SK-N-SH (cell line): ENCODE results near the gene EDC4. TPM values are rescaled to one million over a fixed set of nuclear protein-coding genes. Genes with fewer than 3 reads are reported as not detected.
A peak's percentile ranks its signal among the peaks of the same experiment; 100 is the strongest.

Experiments
- CTCF ChIA-PET: fragments of 300-600, 350-600 bp; formaldehyde crosslinking; extraction: SDS; loops from one replicate; lab custom pipeline; 2021; lab: Yijun Ruan, JAX
- POLR2A ChIA-PET: fragments of 350-600 bp; sonication (Branson Sonifier 250); formaldehyde crosslinking; extraction: SDS; loops from one replicate; lab custom pipeline; 2020; ENCODE audit warnings: antibody characterized with exemption, inconsistent platforms; lab: Yijun Ruan, JAX
- DNase-seq: peaks from one replicate; pipeline ENCODE4 v3.0.0; 2012
- H2AFZ ChIP-seq: fragments of 200-600 bp; sonication (generic); 2 replicates; pipeline ENCODE4 v1.8.1; 2016; ENCODE audit warnings: antibody characterized with exemption, mild to moderate bottlenecking, low read depth
- H3F3A ChIP-seq: fragments of 200-600 bp; sonication (generic); replicated peaks from 2 replicates; pipeline ENCODE3; 2016; ENCODE audit warnings: antibody characterized with exemption, mild to moderate bottlenecking; ENCODE audit not compliant: insufficient read depth
- H3K27ac ChIP-seq, 2 experiments: fragments of 200-500 bp in 1 of 2; fragments of 200-600 bp in 1 of 2; sonication (Bioruptor generic) in 1 of 2; sonication (generic), shearing (Covaris generic) in 1 of 2; 2 replicates each; pipeline versions ENCODE4 v1.5.1 to v1.6.1; 2014 to 2016; ENCODE audit warnings: low read depth in 2 of 2, inconsistent platforms in 1 of 2, low read length in 1 of 2, mild to moderate bottlenecking in 1 of 2, mixed read lengths in 1 of 2
- H3K27me3 ChIP-seq: fragments of 200-600 bp; sonication (generic), shearing (Covaris generic); 2 replicates; pipeline ENCODE4 v1.6.1; 2016; ENCODE audit warnings: mixed run types; ENCODE audit not compliant: insufficient read depth
- H3K36me3 ChIP-seq, 2 experiments: fragments of 200-500 bp in 1 of 2; fragments of 200-600 bp in 1 of 2; sonication (Bioruptor generic) in 1 of 2; sonication (generic) in 1 of 2; replicated peaks in 1 of 2; 2 replicates each; pipeline versions ENCODE3 to v1.5.1; 2014 to 2016; ENCODE audit warnings: low read length in 1 of 2, mild to moderate bottlenecking in 1 of 2; ENCODE audit not compliant: insufficient read depth in 2 of 2, control insufficient read depth in 1 of 2
- H3K4me1 ChIP-seq, 2 experiments: fragments of 200-500 bp in 1 of 2; fragments of 200-600 bp in 1 of 2; sonication (Bioruptor generic) in 1 of 2; sonication (generic), shearing (Covaris generic) in 1 of 2; 2 replicates each; pipeline versions ENCODE4 v1.5.1 to v1.6.1; 2014 to 2016; ENCODE audit warnings: low read depth in 1 of 2, low read length in 1 of 2, mixed run types in 1 of 2; ENCODE audit not compliant: insufficient read depth in 2 of 2, control insufficient read depth in 1 of 2
- H3K4me2 ChIP-seq: fragments of 200-600 bp; sonication (generic), shearing (Covaris generic); 2 replicates; pipeline ENCODE4 v1.6.1; 2017; ENCODE audit warnings: mixed run types
- H3K4me3 ChIP-seq, 2 experiments: fragments of 200-500 bp in 1 of 2; fragments of 200-600 bp in 1 of 2; sonication (Bioruptor generic) in 1 of 2; sonication (generic), shearing (Covaris generic) in 1 of 2; 2 replicates each; pipeline versions ENCODE4 v1.5.1 to v1.8.1; 2014 to 2016; ENCODE audit warnings: low read depth in 2 of 2, inconsistent platforms in 1 of 2, low read length in 1 of 2, mild to moderate bottlenecking in 1 of 2, mixed read lengths in 1 of 2, moderate library complexity in 1 of 2
- H3K79me2 ChIP-seq: fragments of 200-600 bp; sonication (generic); 2 replicates; pipeline ENCODE4 v1.8.1; 2017; ENCODE audit warnings: mild to moderate bottlenecking; ENCODE audit not compliant: insufficient read depth
- H3K9ac ChIP-seq: fragments of 200-600 bp; sonication (generic); 2 replicates; pipeline ENCODE4 v1.6.1; 2017; ENCODE audit warnings: mixed run types
- H3K9me2 ChIP-seq: fragments of 200-600 bp; sonication (generic); 2 replicates; pipeline ENCODE4 v1.6.1; 2017; ENCODE audit warnings: mixed run types
- H3K9me3 ChIP-seq: fragments of 200-600 bp; sonication (generic); 2 replicates; pipeline ENCODE4 v1.6.1; 2017; ENCODE audit warnings: mixed run types, mild to moderate bottlenecking, moderate library complexity
- H4K20me1 ChIP-seq: fragments of 200-600 bp; sonication (generic); 2 replicates; pipeline ENCODE4 v1.6.1; 2017; ENCODE audit warnings: mild to moderate bottlenecking, mixed run types; ENCODE audit not compliant: insufficient read depth
- CHD2 ChIP-seq: fragments of 150-350 bp; IDR thresholded peaks from 2 replicates; pipeline ENCODE4 v1.6.1; 2018; ENCODE audit warnings: low read length; ENCODE audit not compliant: partially characterized antibody
- FOSL2 ChIP-seq: IDR thresholded peaks from 2 replicates; pipeline ENCODE4 v1.4.0; 2012; ENCODE audit warnings: low read depth, mild to moderate bottlenecking, moderate library complexity, borderline replicate concordance
- JUND ChIP-seq: IDR thresholded peaks from 2 replicates; pipeline ENCODE4 v1.4.0; 2012
- MAX ChIP-seq: IDR thresholded peaks from 2 replicates; pipeline ENCODE4 v1.4.0; 2012; ENCODE audit warnings: low read depth
- MXI1 ChIP-seq: IDR thresholded peaks from 2 replicates; pipeline ENCODE4 v1.6.1; 2012; ENCODE audit warnings: mild to moderate bottlenecking, low read depth, low read length, improper control_type of control experiment
- NFIC ChIP-seq: IDR thresholded peaks from 2 replicates; pipeline ENCODE4 v1.4.0; 2012; ENCODE audit warnings: borderline replicate concordance
- NRF1 ChIP-seq: IDR thresholded peaks from 2 replicates; pipeline ENCODE4 v1.6.1; 2012; ENCODE audit warnings: low read depth, mild to moderate bottlenecking, low read length
- RAD21 ChIP-seq: IDR thresholded peaks from 2 replicates; pipeline ENCODE4 v1.6.1; 2012; ENCODE audit warnings: mild to moderate bottlenecking, low read length
- RXRA ChIP-seq: IDR thresholded peaks from 2 replicates; pipeline ENCODE4 v1.4.0; 2012; ENCODE audit warnings: low read depth, mild to moderate bottlenecking, borderline replicate concordance
- SIN3A ChIP-seq: IDR thresholded peaks from 2 replicates; pipeline ENCODE4 v1.6.1; 2012; ENCODE audit warnings: low read depth, mild to moderate bottlenecking, low read length, moderate library complexity, borderline replicate concordance
- SMC3 ChIP-seq: IDR thresholded peaks from 2 replicates; pipeline ENCODE4 v1.6.1; 2012; ENCODE audit warnings: low read depth, low read length, improper control_type of control experiment
- TAF1 ChIP-seq: IDR thresholded peaks from 2 replicates; pipeline ENCODE4 v1.6.1; 2012; ENCODE audit warnings: low read depth, mild to moderate bottlenecking, low read length, moderate library complexity, borderline replicate concordance
- ZBTB33 ChIP-seq: IDR thresholded peaks from 2 replicates; pipeline ENCODE4 v1.4.0; 2012; ENCODE audit warnings: low read depth, borderline replicate concordance
- whole genome bisulfite sequencing: methylation state at CpG from one replicate; pipeline ENCODE4 v1.1.6; 2017; ENCODE audit warnings: low lambda C conversion rate; 5-methylcytosine and 5-hydroxymethylcytosine counted together
- polyA plus RNA-seq, 3 experiments: library from polyadenylated mRNA; depleted of rRNA; stranded (reverse); fragments of >200 nt; gene quantifications; 2 replicates each; pipeline ENCODE4 v1.2.3, GENCODE V29; 2012

The EDC4 gene
- polyA plus RNA-seq, 1 of the 3 experiments (the other 2 are of a cell fraction) = 38.0 TPM

- TF ChIP-seq RAD21 (peak; percentile 32; the same call in 1 of the 2 replicates), NRF1 (peak; percentile 44), MAX (peak; percentile 73; the same call in 1 of the 2 replicates), SMC3 (no peak), CHD2 (no peak)
Observed at GRCh38 chr16:67842509-67843342, 30.1 kb upstream of the EDC4 start (continued).

GRCh38 chr16:67843343-67843765, 29.5 kb upstream of the EDC4 start:
- H3K4me2 ChIP-seq = peak overlapping the region; percentile 91
- H2AFZ ChIP-seq = no peak overlapping the region
- peaks cover 28% of the 10 kb centered on the region for H3F3A ChIP-seq
- peaks cover 32 to 42% of the 10 kb centered on the region in 2 experiments for H3K4me1 ChIP-seq
- ChIA-PET CTCF (interaction anchor here (1.0 to 6.3 kb wide), 5 partner anchors 9 to 40 kb away, joined by 3 to 66 read pairs (median 4); no protein-coding TSS in a partner anchor), POLR2A (no interaction called here)
- DNase-seq = no peak
- no peaks in the 10 kb centered on the region for H3K27me3 ChIP-seq
- peak overlapping the region; percentile 93 for H3K9ac ChIP-seq
- peaks cover 0 to 5% of the 10 kb centered on the region in 2 experiments for H3K36me3 ChIP-seq
- peak overlapping the region; percentile 77 to 97 for H3K4me3 ChIP-seq
- no peaks in the 10 kb centered on the region for H3K9me3 ChIP-seq
- H3K9me2 ChIP-seq = no peaks in the 10 kb centered on the region
- peak overlapping the region; percentile 98 to 99; a peak in 3 of 4 replicates for H3K27ac ChIP-seq
- peaks cover 7% of the 10 kb centered on the region for H4K20me1 ChIP-seq
- WGBS = 39% methylated on average over 9 of the region's 11 CpGs
- H3K79me2 ChIP-seq = peaks cover 50% of the 10 kb centered on the region
- TF ChIP-seq FOSL2 = no peak
- no peak for TF ChIP-seq SIN3A
- TF ChIP-seq NFIC = no peak
- TF ChIP-seq RXRA = no peak
- no peak for TF ChIP-seq ZBTB33
- TF ChIP-seq MAX = no peak
- TF ChIP-seq MXI1 = no peak; the same call in none of the 2 replicates
- no peak for TF ChIP-seq SMC3
- no peak for TF ChIP-seq TAF1
- no peak for TF ChIP-seq JUND
